Measurements from ENCODE around the gene SNTB2. TPM values are rescaled to one million over a fixed set of nuclear protein-coding genes. Genes with fewer than 3 reads are reported as not detected.
A peak's percentile ranks its signal among the peaks of the same experiment; 100 is the strongest.

SNTB2 gene
- total and polyA plus RNA-seq, 2 of the 13 experiments (the other 11 are each of a cell fraction or from before 2014, with no cell fraction given) = 11.5 to 19.2 TPM

- TF ChIP-seq HOMEZ (CRISPR knock-in tag; IDR thresholded peaks at IDR 0.05; ENCODE audit: low read depth) (0 out of 2 replicates have a peak, but pooled peaks have one; percentile 23), IKZF1 (IDR thresholded peaks at IDR 0.05) (no peak), ZFP41 (CRISPR knock-in tag; IDR thresholded peaks at IDR 0.05; ENCODE audit: borderline replicate concordance) (peak; percentile 74; the same call in 1 of the 2 replicates), EEA1 (CRISPR knock-in tag; IDR thresholded peaks at IDR 0.05; ENCODE audit: borderline replicate concordance) (no peak), ZNF136 (CRISPR knock-in tag; IDR thresholded peaks at IDR 0.05; ENCODE audit: low read depth) (0 out of 2 replicates have a peak, but pooled peaks have one; percentile 15), CHCHD3 (CRISPR knock-in tag; IDR thresholded peaks at IDR 0.05) (no peak), HNRNPUL1 (IDR thresholded peaks at IDR 0.05; ENCODE audit: low read depth, low read length) (peak; percentile 60; the same call in 1 of the 2 replicates), ATF7-NPFF (CRISPR knock-in tag; IDR thresholded peaks at IDR 0.05; ENCODE audit: low read depth) (peak; percentile 60), CENPBD1 (CRISPR knock-in tag; IDR thresholded peaks at IDR 0.05; ENCODE audit: borderline replicate concordance, low read depth) (no peak), TOPORS (CRISPR knock-in tag; IDR thresholded peaks at IDR 0.05) (no peak), SP140L (CRISPR knock-in tag; IDR thresholded peaks at IDR 0.05; ENCODE audit: borderline replicate concordance) (0 out of 2 replicates have a peak, but pooled peaks have one; percentile 42), SAP130 (CRISPR knock-in tag; IDR thresholded peaks at IDR 0.05; ENCODE audit: low read depth) (peak; percentile 95), ZNF264 (CRISPR knock-in tag; IDR thresholded peaks at IDR 0.05) (no peak; the same call in 1 of the 2 replicates), KIAA2018 (CRISPR knock-in tag; IDR thresholded peaks at IDR 0.05; ENCODE audit: borderline replicate concordance) (0 out of 2 replicates have a peak, but pooled peaks have one; percentile 57), NAIF1 (CRISPR knock-in tag; IDR thresholded peaks at IDR 0.05; ENCODE audit: borderline replicate concordance) (peak; percentile 62; the same call in 1 of the 2 replicates), ZBTB46 (CRISPR knock-in tag; IDR thresholded peaks at IDR 0.05; ENCODE audit: borderline replicate concordance) (no peak)
Observed at GRCh38 chr16:69186642-69187445, at the start of gene SNTB2 (continued).
